HuH-7 (cell line): ENCODE data around the gene UMODL1.

Experiments
- DNase-seq: peaks from one replicate; pipeline ENCODE4 v3.0.0; 2011; ENCODE audit warnings: low spot score

The UMODL1 gene

DNA sequence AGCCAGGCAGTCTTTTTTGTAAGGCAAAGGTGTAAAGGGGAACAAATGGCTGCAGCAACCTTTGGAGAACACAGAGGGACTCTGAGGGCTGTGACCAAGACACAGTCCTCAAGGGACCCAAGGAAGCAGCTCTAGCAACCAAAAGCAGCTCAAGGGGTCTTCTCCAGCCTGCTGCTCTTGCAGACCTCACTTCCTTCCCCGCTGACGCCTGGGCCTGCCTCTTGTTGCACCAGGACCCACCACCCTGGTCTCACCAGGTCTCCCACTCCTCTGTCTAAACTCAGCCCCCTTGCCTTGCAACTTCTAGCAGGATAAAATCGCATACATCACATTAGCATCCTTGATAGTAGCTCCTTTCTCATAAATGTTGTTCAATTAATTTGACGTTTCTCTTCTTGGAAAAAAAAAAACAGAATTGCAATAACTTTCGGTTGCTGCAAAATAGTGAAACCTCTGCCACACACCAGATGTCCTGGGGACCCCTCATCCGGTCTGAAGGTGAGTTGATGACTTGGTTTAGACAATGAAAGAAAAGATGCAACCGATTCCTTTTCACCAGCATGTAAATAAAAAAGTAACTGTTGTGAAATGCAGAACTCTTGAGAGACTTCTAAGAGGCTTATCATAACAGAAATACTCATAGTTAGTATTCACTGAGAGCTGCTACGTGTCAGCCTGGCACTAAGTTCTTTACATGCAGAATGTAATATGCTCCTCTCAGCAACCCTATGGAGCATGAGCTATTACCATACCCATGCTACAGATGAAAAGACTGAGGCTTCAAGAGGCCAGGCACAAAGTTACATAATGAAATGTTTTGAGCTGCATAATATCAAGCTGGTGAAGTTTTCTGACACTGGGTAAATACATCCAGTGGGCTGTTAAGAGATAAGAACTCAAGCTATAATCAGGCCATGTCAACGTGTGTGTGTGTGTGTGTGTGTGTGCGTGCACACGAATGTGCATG, 58.5 kb downstream of the UMODL1 start:
- no peak for DNase-seq

DNA sequence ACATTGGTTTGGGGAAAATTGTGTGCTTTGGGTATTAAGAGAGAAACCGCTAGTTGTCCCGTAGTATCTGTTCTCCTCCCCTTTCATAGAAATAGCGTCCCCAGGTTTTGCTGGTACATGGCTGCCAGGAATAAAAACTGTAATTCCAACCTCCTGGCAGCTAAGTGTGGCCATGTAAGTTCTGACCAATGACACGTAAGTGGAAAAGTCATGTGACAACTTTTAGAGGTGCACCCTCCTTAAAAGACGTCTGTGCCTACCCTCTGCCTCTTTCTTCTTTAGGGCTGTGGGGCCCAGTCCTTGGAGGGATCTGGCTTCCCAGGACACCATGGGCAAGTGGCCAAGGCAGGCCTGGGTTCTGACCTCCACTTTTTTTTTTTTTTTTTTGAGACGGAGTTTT, 59.3 kb downstream of the UMODL1 start:
- DNase-seq: no peak

DNA sequence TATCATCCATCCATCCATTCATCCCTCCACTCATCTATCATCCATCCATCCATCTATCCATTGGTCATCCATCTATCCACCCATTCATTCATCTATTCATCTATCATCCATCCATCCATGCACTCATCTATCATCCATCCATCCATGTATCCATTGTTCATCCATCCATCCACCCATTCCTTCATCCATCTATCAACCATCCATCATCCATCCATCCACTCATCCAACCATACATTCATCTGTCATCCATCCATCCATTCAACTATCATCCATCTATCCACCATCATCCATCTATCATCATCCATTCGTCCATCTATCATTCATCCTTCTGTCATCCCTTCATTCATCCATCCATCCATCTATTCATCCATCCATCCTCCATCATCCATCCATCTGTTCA, 61.1 kb downstream of the UMODL1 start:
- DNase-seq: no peak

DNA sequence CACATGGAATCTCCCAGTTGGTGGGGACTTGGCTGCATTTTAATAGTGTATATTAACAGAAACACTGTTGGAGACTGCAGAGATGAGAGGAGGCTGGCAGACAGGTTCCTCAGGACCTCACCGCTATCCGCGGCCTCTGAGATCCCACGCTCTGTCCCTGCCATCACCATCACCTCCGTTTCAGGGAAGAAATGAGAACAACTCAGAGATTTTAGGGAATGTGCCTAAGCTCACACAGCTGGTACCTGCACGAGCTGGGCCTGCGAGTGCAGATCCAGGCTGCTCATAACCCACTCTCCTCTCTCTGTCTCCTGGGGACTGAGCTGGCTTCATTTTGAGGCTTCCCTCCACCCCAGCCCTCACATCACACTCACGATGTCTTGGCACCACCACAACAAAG, 62.0 kb downstream of the UMODL1 start:
- no peak for DNase-seq

DNA sequence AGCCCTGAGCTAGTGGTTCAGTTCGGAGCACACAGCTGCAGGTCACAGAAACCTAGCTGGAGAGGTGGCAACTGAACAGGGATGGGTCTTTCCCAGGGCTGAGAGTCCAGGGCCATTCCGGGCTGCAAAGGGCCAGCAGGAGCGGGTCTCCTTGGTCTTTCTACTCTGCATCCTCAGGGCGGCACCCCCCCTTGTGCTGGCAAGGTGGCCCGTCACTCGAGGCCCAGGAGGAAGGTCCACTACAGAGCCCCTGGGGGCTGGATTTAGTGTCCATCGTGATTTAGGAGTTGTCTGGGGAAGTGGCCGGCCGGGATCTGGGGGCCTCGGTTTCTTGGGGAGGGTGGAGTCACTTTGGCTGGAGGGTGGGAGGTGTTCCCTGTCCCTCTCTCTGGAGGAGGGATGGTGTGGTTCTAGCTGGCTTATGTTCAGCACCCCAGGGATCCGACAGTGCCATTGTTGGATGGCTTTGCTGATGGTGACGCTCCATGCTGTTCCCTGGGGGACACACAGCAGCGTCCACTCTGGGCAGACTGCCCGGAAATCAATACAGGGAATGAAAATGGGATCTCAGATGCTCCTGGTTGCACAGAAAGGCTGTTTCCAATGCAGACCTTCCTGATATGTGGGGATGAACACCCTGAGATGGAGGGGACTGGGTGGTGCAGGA, 64.4 kb downstream of the UMODL1 start:
- no peak for DNase-seq

DNA sequence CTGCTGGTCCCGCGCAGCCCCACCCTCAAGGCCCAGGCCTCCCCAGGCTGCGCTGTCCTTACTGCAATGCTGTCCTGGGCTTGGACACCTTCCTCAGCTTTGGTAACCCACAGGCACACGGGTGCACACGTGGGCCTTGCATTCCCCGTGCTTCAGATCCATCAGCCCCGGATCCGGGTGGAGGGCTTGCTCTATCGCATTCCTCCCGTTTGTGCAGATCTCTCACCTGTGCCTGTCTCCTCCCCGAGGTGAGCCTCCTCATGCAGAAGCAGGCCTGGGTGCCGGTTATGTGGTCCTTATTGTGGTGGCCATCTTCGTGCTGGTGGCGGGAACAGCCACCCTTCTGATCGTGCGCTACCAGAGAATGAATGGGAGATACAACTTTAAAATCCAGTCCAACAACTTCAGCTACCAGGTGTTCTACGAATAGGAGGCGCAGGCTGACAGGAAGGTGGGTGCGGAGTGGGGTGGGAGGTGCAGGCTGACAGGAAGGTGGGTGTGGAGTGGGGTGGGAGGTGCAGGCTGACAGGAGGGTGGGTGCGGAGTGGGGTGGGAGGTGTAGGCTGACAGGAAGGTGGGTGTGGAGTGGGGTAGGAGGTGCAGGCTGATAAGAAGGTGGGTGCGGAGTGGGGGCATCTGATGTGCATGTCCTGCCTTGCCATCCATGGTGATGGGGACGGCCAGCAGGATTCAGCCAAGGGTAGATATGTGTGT, 66.2 kb downstream of the UMODL1 start:
- no peak for DNase-seq

DNA sequence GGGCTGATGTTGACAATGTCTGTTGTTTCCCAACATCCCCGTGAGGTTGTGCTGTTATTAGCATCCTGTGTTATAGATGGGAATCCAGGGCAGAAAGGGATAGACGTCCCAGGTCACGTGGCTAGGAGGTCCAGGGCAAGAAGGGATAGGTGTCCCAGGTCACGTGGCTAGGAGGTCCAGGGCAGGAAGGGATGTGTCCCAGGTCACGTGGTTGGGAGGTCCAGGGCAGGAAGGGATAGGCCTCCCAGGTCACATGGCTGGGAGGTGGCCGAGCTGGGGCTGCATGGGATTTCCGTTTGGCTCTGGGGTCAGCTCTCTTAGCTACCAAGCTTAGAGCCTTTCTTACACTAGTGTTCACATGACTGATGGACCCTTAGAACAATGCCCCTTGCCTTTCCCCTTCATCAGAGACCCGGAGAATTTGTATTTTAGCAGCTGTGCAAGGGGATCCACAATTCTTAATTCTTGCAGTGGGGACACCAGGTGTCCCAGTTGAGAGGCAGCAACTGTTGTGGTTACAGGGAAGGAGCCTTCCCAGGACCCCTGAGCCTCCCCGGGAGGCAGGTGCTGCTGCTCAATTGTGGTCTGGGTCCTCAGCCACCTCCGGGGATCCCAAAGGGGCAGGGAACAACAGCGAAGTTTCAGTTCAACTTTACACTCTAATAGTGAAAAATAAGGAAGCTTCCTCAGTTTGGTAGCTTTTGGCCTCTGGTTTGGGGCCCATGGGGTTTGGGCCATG, 69.2 kb downstream of the UMODL1 start:
- DNase-seq: no peak

DNA sequence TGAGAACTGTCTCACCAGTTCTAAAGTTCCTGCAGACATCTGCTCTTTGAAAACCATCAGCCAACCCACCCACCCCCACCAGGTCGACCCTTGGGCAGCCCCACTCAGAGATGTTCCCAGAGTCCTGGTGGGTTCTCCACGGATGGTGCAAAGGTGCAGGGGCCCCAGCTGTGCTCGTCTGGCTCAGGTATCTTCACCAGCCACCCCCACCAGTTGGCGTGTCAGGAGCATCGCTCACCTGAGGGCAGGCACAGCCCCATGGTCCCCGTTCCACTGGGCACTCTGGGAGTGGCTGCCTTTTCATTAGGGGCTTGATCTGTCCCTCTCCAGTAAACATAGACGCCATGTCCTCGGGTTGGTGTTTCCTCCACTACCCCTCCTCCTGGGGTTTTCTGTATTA, 70.5 kb downstream of the UMODL1 start:
- DNase-seq: no peak

DNA sequence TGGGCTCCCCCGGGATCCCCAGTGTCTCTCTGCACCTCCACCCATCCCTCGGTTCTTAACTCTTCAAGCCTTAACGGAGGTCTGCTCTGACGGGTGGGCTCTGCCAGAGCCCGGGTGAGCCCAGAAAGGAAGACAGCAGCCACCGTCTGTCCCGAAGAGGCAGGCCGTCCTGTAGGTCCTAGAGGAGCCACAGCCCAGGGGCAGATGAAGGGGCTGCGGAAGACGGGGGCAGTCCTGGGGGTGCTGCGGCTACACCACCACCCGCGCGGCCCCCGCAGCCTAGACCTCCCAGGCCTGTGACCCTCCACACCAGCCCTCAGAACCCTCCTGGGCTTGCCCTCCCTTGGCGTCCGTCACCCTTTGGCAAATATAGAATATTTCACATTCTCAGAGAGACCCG, 71.0 kb downstream of the UMODL1 start:
- no peak for DNase-seq

DNA sequence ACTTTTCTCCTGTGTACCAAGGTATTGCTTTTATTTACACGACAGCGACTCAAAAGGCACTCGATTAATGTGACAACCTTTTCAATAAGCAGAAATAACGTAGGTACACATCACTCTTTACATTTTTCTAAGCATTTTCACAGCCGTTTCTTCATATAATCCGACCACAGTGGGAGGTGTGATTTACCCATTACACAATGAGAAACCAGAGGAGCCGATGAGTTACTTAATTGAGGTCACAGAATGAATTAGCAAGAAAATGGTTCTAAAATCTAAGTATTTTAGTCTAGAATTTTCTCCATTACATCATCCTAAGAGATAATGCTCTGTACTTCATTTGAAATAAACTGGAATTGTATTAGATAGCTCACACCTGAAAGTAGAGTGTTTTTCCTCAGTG, 71.5 kb downstream of the UMODL1 start:
- no peak for DNase-seq

DNA sequence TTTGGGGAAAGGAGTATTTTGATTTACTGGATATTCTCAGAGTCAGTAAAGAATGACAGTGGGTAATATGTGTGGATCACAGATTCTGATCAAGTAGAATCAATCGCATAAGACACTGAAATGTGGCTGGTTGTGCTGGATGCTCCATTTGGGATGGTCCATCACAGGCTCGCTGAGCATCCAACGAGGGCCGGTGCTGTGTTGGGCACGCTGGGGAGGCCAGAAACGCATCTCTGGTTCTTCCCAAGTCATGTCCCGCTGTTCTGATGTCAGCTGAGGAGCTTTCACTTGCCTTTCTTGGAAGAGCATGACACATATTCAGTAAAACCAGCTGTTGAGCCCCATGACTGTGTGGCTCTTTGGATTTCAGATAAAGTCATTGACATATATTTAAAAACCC, 72.0 kb downstream of the UMODL1 start:
- DNase-seq: no peak

DNA sequence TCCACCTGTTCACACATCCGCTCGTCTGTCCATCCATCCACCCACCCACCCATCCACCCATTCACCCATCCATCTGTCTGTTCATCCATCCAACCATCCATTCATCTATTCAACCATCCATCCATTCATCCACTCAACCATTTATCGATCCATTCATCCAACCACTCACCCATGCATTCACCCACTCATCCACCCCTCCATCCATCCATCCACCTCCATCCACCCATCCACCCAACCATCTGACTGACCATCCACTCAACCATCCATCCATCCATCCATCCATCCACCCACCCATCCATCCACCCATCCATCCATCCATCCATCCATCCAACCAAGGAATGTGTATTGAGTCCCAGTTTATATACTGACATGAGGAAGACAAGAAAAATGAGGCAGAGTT, 73.1 kb downstream of the UMODL1 start:
- DNase-seq: no peak

DNA sequence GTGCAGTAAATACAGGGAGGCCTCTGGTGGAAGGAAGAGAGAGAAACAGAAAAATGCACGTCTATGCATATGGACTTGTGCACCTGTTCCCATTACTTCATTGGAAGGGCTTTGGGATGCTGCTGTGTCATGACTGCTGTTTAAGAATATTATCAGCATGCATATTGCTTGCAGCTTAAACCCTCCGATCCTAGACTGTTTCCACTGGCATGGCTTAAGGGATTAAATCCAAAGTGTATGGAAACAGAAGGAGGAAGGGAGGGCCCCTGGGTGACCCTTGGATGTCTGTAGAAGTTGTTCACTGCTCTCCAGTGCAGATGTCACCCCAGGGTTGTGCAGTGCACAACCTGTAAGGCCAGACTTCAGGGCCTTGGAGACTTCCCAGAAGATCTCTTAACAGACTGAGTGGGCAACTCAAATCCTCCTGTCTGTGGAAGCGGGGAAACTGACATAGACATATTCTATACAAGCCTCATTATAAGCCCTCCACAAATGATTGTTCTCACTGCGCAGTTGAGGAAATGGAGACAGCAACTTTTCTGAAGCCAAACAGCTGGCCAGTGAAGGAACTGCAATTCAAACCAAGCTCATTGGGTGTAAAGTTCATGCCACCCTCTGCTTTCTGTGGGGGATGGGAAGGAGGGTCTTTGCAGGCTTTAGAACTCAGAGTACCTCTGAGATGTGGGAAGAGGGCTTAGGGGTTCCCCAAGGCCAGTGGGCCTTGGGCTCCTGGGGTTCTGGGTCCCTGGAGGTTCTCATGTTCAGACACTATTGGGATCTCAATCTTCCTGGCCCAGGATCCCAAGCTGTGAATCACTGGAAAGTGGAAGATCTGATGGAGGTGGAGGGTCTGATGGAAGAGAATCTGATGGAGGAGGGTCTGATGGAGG, 73.8 kb downstream of the UMODL1 start:
- DNase-seq: no peak

DNA sequence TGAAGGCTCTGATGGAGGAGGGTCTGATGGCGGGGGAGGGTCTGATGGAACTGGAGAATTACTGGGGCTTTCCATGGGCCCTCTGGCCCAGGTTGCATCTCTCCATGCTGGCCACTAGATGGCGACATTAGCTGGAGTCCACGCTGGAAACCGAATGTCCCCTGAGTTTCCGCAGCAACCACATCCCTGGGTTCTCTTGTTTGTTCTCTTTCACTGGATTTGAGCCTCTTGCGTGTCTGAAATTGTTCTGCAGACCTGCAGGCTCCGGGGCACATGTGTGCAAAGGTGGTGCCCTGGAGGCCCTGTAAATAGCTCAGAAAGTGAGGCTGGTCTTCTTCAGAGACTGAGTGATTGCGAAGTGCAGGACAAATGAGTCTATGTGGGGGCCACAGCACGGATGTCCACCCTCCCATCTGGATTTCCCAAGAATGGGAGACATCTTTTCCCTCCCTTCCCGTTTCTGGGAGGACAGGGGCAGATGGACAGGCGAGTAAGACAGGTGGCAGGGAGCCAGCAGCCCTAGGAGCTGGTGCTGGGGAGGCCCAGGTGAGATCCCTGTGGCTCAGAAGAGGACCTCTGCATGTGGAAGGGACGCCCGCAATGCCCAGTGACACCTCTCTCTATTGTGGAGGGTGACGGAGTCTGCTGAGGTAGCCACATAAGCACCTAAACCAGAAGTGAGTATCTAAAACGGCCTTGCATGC, 74.6 kb downstream of the UMODL1 start:
- DNase-seq: peak; percentile 96

DNA sequence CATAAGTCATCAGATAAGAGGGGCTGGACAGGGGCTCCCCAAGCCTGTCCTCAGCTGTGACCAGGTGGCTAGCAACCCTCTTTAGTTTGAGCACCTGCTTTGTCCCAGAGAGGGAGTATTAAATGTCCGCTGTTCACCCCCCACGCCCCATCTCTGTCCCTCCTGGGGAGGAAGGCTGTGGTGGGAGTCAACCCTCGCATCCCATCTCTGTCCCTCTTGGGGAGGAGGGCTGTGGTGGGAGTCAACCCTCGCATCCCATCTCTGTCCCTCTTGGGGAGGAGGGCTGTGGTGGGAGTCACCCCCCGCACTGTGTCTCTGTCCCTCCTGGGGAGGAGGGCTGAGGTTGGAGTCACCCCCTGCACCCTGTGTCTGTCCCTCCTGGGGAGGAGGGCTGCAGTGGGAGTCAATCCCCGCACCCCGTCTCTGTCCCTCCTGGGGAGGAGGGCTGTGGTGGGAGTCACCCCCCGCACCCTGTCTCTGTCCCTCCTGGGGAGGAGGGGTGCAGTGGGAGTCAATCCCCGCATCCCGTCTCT, 75.2 kb downstream of the UMODL1 start:
- DNase-seq: no peak

DNA sequence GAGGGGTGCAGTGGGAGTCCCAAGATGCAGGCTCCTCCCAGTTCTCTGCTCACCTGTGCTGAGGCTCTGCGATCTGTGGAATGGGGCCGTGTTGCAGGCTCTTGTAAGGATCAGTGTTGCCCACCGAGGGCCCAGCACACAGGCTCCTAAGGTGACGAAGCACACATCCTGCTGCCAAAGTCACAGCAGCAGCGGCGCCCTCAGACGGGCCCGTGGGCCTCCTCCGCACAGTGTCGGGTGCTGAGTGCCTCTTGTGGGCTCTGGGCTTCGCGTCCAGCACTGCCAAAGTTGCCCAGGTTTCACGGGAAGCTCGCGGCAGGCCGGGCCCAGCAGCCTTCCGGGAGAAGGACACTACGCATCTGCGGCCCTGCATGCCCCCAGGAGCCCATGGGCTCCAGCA, 75.7 kb downstream of the UMODL1 start:
- no peak for DNase-seq

DNA sequence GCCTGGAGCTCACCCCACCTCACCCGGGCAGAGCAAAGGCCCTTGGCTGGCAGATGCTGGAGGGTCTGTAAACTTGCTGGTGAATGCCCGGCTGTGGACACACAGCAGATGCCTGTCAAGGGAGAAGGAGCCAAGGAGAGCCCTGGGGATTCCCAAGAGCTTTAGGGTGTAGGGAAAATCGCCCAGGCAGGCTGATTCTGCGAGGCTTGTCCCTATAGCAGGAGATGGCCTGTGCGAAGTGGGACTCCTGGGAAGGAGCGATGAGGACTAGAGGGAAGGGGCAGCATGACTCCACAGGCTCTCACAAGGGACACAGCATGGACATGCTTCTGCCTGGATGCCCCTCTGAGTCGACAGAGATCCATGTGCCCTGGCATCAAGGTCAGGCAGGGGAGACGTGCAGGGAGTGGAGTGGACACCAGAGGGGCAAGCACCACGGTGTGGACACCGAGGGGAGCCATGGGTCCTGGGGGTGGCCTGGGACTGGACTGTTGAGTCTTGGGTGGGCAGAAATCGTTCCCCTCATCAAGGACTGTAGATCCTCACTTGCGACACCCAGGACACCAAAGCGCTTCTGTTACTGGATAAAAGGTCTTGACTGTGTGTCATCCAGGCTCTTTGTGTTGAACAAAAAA, 76.4 kb downstream of the UMODL1 start:
- DNase-seq: no peak

DNA sequence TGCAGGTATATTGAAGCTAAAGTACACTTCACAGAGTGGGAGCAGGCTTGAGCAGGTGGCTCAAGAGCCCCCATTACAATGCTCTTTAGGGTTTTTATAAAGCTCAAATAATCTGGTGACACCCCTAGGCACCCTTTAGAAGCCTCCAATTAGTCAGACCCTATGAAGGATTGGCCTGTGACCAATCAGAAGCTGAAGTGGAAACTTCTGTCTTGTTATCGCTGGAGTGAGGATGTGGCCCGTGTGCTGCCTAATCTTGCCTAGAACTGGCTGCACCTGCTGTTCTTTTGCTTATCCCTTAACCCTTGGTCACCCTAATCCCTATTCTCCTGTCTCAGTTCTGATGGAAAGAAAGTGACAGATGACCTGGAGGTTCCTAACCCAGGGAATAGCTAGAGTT, 77.0 kb downstream of the UMODL1 start:
- DNase-seq: no peak

DNA sequence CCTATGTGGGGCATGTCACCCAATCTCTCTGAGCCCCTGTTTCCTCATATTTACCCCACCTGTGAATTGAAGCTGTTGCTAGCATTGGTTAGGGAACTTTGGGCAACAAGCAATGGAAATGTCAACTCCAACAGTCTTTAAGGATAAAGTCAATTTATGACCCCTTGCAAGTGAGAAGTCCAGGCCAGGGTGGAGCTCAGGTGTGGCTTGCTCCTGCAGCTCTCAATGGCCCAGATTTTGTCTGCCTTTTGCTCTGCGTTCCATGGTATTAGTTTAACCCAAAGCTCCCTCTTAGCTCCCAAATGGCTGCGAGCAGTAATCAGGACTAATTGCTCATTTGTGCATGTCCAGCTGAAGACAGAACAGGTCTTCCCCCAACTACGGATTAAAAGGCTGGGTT, 77.5 kb downstream of the UMODL1 start:
- no peak for DNase-seq
